HG03045 (cell line): ENCODE measurements around the gene ZFY.
A peak's percentile ranks its signal among the peaks of the same experiment; 100 is the strongest.

Source experiments
- ATAC-seq: cut with Tn5 transposase; IDR thresholded peaks from one replicate; pipeline ENCODE4 v1.9.1; 2021; ENCODE audit warnings: mild to moderate bottlenecking, moderate library complexity; ENCODE audit not compliant: unreplicated experiment

The ZFY gene

DNA sequence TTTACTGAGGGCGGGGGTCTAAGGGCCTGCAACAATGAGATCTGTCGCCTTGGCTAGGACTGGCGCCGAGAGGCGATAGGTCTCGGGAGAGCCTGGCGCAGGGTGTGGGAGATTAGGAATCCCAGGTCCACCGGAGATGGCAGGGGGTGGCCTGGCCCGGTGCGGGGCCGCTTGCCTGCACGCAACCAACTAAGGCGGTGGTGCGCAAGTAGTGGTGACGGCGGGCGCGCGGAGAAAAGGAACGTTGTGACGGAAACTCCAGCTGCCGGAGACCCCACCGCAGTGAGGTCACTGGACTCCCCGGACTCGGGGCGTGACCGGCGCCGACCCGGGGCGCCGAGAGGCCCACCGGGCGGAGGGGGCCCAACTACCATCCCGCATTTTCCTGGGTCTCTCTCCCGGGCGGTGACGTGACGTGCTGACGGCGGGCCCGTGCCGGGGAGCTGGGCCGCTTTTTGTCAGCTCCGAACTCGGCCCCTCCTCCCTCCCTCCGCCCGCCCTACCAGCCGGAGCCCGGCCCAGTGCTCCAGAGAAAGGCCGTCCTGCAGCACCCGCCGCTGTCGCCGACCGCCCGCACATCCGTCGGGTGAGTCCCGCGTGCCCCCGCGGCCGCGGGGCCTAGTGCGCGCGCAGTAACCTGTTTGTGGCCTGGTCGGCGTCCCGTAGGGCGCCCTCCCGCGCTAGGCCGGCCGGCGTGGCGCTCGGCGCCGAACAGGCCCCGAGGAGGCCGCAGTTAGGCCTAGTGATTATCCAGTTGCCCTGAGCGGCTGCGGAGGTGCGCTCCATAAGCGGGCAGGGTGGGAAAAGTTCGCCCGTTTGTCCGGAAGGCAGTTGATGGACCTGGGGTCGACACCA, at the start of gene ZFY:
Gene ZFY, plus strand, starts transcription at position 521 of the 855 bp plus-strand sequence. CDS start 18,556 bp downstream, outside the sequence.
- ATAC-seq: peak; percentile 42

- ATAC-seq: no peak
Measured at GRCh38 chrY:2885880-2886279, 49.3 kb upstream of the ZFY start.

- no peak for ATAC-seq
Measured at GRCh38 chrY:2887386-2887785, 47.8 kb upstream of the ZFY start.

DNA sequence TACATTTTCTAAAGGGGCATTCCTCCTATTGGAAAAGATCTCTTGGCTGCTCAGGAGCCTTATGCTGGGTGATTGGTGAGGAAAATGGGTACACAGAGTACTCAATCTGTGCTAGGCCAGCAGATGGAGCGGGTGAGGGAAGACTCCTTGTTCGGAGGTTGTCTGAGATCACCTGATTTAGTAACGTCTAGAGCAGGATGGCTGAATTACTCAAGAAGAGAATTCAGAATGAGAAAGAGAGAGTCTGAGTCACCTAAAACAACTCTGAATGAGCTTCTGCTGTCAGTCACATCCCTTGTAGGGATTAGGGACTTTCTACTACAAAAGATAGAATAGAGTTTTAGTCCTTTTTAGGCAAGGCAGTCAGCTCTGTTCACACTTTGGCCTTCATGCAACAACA, 47.2 kb upstream of the ZFY start:
- no peak for ATAC-seq

DNA sequence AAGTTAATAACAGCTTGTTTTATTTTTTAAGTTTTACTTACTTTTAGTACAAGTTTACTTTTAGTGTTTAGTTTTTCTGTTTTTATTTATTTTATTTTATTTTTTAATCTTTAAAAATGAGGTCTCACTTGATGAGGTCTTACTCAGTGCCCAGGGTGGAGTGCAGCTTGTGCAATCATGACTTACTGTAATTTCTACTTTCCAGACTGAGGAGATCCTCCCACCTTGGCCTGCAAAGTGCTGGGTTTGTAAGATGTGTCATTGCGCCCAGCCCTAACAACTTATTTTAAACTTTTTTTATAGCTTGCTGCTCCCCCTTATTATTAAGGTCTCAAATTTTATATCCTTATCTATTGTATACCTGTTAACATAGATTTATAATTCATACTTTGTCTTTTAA, 41.7 kb upstream of the ZFY start:
- ATAC-seq: no peak

DNA sequence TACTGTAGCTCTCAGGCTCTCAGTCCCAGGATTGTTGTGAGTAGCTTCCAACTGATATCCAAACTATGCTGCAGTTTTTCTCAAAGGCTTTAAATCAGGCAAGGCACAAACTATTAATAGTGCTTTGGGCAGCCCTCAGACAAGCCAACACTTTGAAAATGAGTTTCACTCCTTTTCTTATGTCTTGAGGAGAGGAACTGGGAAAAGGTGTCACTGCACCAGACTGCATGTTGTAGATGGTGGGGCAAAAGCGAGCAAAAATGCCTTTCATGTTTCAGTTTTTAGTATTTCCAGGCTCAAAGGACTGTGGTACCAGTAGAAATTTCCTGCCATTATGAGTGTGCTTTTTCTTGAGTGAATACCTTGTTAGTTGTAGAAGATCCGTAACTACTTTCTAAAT, 39.1 kb upstream of the ZFY start:
- no peak for ATAC-seq

GRCh38 chrY:2907356-2907755, 27.8 kb upstream of the ZFY start:
- ATAC-seq: no peak

DNA sequence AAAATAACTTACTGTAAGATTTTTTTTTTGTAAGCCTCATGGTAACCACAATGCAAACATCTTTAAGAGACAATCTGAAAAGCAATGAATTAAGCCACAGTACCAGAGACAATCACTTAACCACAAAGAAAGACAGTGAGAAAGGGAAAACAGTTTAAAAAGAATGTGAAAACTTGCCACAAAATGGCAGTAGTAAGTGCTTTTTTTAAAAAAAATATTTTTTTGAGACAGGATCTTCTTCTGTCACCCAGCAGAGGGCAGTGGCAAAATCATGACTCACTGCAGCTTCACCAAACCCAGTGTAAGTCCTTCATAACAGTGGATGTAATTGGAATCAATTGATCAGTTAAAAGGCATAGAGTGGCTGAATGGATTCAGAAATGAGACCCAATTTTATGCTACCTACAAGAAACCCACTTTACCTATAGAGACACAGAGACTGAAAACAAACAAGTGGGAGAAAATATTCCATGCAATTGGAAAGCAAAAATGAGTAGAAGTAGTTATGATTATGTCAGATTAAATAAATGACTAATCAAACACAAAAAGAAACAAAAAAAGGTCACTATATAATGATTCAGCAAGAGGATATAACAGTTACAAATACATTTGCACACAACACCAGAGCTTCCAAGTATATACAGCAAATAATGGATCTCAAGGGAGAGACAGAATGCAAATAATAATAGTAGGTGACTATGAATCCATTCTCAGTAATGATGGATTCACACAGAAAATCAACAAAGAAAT, 21.9 kb upstream of the ZFY start:
- no peak for ATAC-seq

GRCh38 chrY:2934078-2934477, 1.1 kb upstream of the ZFY start:
- ATAC-seq: no peak

GRCh38 chrY:2935716-2936435, 695 bp downstream of the ZFY start:
- peak; percentile 80 for ATAC-seq

- no peak for ATAC-seq
Measured at GRCh38 chrY:2936436-2936750, 1.2 kb downstream of the ZFY start.

GRCh38 chrY:2937149-2937548, 2.0 kb downstream of the ZFY start:
- ATAC-seq: no peak

GRCh38 chrY:2949590-2950252, 14.5 kb downstream of the ZFY start:
- ATAC-seq: peak; percentile 86

DNA sequence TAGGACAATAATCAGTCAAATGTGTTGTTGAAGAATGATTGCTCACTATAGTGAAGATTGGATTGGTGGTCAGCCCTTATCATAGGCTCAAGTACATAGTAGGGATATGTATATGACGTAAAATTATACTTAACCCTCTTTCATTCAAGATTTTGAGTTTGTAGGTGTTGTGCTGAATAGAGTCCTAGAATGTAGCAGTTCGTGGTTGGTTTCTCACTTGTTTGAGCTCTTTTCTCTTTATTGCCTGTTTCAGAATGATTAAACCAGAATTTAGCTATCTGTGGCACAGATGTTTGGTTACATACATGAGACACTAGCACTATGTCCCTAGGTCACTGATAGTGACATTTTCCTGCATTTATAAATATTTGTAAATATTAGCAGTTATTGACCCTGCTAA, 15.5 kb downstream of the ZFY start:
- no peak for ATAC-seq

- ATAC-seq: no peak
Measured at GRCh38 chrY:2952912-2953311, 17.7 kb downstream of the ZFY start.

DNA sequence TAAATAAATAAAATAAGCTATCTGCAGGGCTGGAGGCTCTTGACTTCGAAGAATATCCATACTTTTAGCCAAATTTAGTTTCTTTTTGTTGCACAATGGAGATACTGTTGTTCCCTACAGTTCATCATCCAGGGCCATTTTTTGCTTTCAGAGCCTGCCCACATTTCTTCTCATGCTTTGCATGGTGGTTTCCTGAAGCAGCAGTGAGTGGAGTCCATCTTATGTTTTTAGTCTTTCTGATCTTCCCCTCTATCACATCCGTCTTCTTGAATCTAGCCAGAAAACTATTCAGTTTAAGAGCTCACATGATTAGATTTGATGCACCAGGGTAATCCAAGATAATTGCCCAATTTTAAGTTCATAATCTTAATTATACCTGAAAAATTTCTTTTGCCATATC, 19.6 kb downstream of the ZFY start:
- no peak for ATAC-seq

DNA sequence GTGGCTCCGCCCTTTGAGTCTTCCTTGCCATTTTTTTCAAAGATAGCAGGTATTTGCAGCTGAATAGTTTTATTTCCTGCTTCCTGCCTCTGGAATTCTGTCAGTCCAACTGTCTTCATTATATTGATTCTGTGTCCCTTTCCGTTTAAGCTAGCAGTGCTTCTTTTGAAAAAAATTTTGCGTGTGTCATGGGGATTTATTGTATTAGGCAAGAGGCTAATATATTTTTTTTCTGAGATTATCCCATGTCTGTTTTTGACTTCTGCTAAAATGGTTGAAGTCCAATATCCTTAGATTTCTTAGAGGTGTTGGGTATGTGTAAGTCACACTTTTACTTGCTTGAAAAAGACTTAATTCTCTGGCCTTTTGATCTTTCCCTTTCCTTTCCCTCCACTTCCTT, 20.4 kb downstream of the ZFY start:
- ATAC-seq: no peak

DNA sequence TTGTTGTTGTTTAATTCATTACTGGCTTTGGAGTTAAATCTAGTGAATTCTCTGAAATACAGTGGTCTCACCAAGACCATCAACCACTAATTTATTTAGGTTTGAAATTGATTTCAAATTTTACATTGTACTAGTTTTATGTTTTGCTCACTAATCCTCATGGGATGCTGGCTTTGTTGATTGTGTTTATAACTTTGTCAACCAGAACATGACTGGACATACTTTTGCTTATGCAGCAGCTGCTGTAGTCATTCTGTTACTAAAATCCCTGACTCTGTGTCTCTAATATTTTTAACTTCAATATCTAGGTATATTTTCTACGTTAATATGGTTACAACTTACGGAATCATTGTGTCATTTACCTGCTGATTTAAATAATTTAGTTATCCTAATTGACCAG, 26.9 kb downstream of the ZFY start:
- no peak for ATAC-seq

GRCh38 chrY:2964814-2965213, 29.6 kb downstream of the ZFY start:
- ATAC-seq: no peak

- no peak for ATAC-seq
Measured at GRCh38 chrY:2965629-2966028, 30.4 kb downstream of the ZFY start.

GRCh38 chrY:2969561-2969960, 34.4 kb downstream of the ZFY start:
- no peak for ATAC-seq
